A549 treated with ZK216348 at 1 μM for 4 hours (cell line): Measurements from ENCODE around the gene RUFY2. TPM values are rescaled to one million over a fixed set of nuclear protein-coding genes. Genes with fewer than 3 reads are reported as not detected.

Experiments used
- total RNA-seq: library from RNA; stranded (reverse); fragments of 200-300 nt; extraction: Qiagen RNA extraction; gene quantifications from 5 replicates; pipeline ENCODE4 v1.2.3, GENCODE V29; 2022; ENCODE audit warnings: low read depth

Gene RUFY2, protein sequence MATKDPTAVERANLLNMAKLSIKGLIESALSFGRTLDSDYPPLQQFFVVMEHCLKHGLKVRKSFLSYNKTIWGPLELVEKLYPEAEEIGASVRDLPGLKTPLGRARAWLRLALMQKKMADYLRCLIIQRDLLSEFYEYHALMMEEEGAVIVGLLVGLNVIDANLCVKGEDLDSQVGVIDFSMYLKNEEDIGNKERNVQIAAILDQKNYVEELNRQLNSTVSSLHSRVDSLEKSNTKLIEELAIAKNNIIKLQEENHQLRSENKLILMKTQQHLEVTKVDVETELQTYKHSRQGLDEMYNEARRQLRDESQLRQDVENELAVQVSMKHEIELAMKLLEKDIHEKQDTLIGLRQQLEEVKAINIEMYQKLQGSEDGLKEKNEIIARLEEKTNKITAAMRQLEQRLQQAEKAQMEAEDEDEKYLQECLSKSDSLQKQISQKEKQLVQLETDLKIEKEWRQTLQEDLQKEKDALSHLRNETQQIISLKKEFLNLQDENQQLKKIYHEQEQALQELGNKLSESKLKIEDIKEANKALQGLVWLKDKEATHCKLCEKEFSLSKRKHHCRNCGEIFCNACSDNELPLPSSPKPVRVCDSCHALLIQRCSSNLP
- 5.0 to 13.3 TPM (median 9.1 TPM) in 5 replicates for total RNA-seq

DNA sequence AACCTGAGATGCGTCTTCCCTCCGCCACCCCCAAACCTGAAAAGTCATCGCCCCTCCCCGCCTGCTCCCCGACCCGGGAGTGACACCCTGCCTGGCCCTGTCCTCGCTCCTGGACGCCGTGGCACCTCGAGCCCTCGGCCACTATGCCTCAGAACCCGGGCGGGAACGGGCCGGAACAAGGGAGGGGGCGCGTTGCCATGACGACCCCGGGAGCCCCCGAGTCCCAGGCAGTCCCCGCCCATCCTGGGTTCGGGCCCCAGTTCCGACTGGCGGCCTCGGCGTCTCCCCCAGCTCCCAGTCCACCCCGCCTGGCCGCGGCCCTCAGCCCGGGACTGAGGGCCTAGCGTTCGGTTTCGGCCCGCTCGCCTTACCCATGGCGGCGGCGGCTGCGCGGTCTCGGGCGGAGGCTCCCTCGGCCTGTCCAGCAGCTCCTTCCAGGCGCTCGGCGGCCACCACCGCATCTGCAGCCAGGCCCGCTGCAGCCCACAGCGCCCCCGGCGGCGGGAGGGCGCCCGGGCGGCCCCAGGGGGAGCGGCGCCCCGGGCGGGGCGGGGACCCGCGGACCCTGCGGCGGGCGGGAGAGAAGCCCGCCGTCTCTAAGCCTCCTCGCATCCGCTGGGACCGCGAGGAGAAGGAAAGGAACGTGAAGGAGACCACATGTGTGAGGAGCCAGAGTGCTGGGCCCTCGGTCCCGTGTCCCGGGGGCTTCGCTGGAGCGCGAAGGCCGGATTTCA lies at the start of gene RUFY2:
Gene RUFY2 (minus strand): TSS at position 463 of the 734 bp plus-strand sequence. CDS start 88 bp downstream, at position 375.

DNA sequence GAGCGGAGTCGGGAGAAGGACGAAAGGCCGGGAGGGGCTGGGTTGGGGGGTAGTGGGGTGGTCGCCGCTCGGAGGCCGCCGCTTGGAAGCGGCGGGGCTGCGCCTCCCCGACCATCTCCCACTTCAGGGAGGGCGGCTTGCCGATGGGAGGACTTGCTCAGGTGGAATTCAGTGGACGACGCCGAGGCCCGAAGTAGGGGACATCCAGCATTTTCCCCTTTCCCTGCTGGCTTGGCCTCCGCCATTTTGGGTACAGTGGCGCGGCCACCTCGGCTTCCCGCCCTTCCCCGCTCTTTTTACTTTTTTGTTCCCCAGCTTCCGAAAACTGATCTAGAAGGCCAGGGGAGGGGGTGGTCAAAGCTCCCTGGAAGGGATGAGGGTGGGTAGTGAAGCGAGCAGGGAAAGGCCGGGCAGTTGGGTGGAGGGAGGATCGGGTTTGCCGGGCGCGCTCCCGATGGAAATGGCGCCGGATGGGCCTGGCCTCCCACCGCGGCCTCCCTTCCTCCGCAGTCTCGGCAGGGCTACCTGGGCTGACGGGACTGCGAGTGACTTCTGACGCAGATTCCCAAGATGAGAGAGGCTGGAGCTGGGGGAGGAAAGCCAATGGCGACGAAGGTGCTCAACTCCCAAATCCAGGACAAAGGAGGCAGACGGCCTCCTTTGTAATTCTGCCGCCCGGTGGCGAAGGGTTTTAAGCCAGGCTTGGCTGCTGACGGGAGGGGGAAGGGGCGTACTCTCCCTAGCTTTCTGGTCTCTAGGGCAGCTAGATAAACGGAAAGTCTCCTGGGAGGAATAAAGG lies 74.6 kb downstream of the RUFY2 start, which contains the start of gene PBLD:
Gene PBLD (minus strand): TSS at position 670 of the 799 bp plus-strand sequence. CDS start 26,084 bp downstream, outside the sequence.

DNA sequence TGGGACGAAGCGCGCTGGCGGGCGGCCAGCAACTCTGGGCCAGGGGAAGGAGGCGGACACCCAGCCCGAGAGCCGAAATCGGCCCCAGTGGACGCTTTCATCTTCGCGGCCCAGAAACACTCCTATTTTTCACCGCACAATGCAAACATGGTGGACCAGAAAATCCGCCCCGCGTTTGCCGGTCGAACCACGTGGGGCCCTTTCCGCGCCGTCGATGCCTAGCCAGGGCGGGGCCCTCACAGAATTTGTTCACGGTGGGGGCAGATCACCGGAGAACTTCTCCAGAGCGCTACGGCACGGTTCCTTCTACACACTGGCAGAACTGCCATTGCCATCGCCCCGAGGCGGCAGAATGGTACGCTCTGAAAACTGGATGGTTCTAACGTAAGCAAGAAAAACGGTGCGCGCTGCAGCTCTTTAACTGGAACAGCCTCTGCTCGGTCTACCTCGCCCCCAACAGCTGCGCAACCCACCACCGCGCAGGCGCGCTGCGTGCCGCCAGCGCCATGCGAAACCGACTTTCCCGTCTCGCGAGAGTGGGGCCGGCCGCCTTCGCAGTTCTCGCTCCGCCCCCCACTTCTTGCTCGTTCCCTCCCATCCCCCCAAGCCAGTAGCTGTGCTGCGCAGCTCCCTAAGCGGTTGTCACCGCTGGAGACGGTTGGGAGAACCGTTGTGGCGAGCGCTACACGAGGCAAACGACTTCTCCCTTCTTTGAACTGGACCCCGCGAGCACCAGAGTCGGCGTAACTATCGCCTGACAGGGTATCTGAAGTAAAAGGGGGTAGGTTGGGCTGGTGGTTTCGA lies 75.4 kb downstream of the RUFY2 start, which contains the start of gene HNRNPH3:
Gene HNRNPH3 (plus strand): TSS at position 610 of the 804 bp plus-strand sequence. CDS start 5,158 bp downstream, outside the sequence.

Other genes starting within 250 kb of the RUFY2 start
- gene ATOH7, start 175.2 kb downstream of the RUFY2 start, total RNA-seq, result 0.18 to 0.31 TPM (median 0.22 TPM) in 5 replicates
- gene HNRNPH3, start 75.2 kb downstream of the RUFY2 start, total RNA-seq, result 196 to 273 TPM (median 230 TPM) in 5 replicates
- gene PBLD, start 74.3 kb downstream of the RUFY2 start, total RNA-seq, result 2.6 to 3.5 TPM (median 3.2 TPM) in 5 replicates
- 5.5 to 11.7 TPM (median 10.1 TPM) in 5 replicates for gene DNA2, start 64.7 kb upstream of the RUFY2 start, total RNA-seq
- gene SLC25A16, start 120.2 kb upstream of the RUFY2 start, total RNA-seq, result 11.4 to 17.9 TPM (median 15.4 TPM) in 5 replicates
- gene TET1, start 153.1 kb upstream of the RUFY2 start, total RNA-seq, result 0.26 to 0.64 TPM (median 0.58 TPM) in 5 replicates